GM19238 (cell line): Measurements from ENCODE around the gene DNAAF5.

Source experiments
- DNase-seq: peaks from one replicate; pipeline ENCODE4 v3.0.0; 2011; ENCODE audit warnings: low spot score; ENCODE audit not compliant: insufficient read length

Gene DNAAF5

GRCh38 chr7:832968-833424 lies 106.5 kb downstream of the DNAAF5 start:
- no peak for DNase-seq

- DNase-seq: no peak
These were observed 107.2 kb downstream of the DNAAF5 start for GRCh38 chr7:833601-834258.

GRCh38 chr7:834277-834676 lies 107.8 kb downstream of the DNAAF5 start:
- DNase-seq: no peak

GRCh38 chr7:835021-835420 lies 108.5 kb downstream of the DNAAF5 start:
- no peak for DNase-seq

- DNase-seq: no peak
These were observed 109.2 kb downstream of the DNAAF5 start for GRCh38 chr7:835485-836401.
